GM18867 (cell line): ENCODE data around the gene RNF144A.

Source experiments
- ATAC-seq: cut with Tn5 transposase; IDR thresholded peaks from one replicate; pipeline ENCODE4 v1.9.1; 2021; ENCODE audit warnings: mild to moderate bottlenecking, moderate library complexity; ENCODE audit not compliant: unreplicated experiment

The RNF144A gene

GRCh38 chr2:7071154-7071553 is 153.9 kb downstream of the RNF144A start:
- ATAC-seq = no peak

- ATAC-seq = no peak
Observed at GRCh38 chr2:7071916-7072556, 154.8 kb downstream of the RNF144A start.

GRCh38 chr2:7073901-7074300 is 156.7 kb downstream of the RNF144A start:
- no peak for ATAC-seq

GRCh38 chr2:7075834-7076233 is 158.6 kb downstream of the RNF144A start:
- no peak for ATAC-seq

GRCh38 chr2:7077660-7078267 is 160.6 kb downstream of the RNF144A start:
- ATAC-seq = no peak

- peak; percentile 96 for ATAC-seq
Observed at GRCh38 chr2:7083580-7084509, 166.6 kb downstream of the RNF144A start.

- ATAC-seq = no peak
Observed at GRCh38 chr2:7084601-7085000, 167.4 kb downstream of the RNF144A start.

- ATAC-seq = no peak
Observed at GRCh38 chr2:7089284-7089683, 172.1 kb downstream of the RNF144A start.

GRCh38 chr2:7089898-7090510 is 172.8 kb downstream of the RNF144A start:
- ATAC-seq = no peak

- ATAC-seq = no peak
Observed at GRCh38 chr2:7093376-7093775, 176.2 kb downstream of the RNF144A start.
